Measurements from ENCODE around the gene CYBRD1. TPM values are rescaled to one million over a fixed set of nuclear protein-coding genes. Genes with fewer than 3 reads are reported as not detected.

CYBRD1 gene
- total RNA-seq, 2 donors from 2014 or later = 357 to 453 TPM

DNA sequence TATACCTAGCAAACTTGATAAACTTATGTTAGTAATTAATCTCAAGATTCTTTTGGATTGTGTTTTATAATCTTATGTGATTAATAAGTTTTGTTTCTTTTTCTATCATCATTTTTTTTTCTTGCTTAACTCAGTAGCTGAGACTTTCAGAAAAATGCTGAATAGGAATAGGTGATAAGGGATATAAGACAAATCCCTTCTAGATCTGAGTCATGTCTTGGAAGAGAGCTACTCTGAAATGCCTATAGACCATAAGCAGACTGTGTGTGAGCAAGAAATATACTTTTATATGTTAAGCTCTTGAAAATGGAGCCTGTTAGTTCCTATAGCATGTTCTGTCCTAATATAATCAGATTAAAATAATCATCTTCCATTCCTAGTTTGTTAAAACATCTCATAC, 29.6 kb downstream of the CYBRD1 start:
- no peak for DNase-seq (ENCODE audit: low spot score)
- no peak overlapping the region for H3K4me3 ChIP-seq
- H3K27me3 ChIP-seq (replicated peaks; ENCODE audit: insufficient read depth) = no peaks in the 10 kb centered on the region
- no peaks in the 10 kb centered on the region for H3K4me1 ChIP-seq (ENCODE audit: control insufficient read depth in 1 of 2, low read depth in 2 of 2)
- TF ChIP-seq, protein P1, sequence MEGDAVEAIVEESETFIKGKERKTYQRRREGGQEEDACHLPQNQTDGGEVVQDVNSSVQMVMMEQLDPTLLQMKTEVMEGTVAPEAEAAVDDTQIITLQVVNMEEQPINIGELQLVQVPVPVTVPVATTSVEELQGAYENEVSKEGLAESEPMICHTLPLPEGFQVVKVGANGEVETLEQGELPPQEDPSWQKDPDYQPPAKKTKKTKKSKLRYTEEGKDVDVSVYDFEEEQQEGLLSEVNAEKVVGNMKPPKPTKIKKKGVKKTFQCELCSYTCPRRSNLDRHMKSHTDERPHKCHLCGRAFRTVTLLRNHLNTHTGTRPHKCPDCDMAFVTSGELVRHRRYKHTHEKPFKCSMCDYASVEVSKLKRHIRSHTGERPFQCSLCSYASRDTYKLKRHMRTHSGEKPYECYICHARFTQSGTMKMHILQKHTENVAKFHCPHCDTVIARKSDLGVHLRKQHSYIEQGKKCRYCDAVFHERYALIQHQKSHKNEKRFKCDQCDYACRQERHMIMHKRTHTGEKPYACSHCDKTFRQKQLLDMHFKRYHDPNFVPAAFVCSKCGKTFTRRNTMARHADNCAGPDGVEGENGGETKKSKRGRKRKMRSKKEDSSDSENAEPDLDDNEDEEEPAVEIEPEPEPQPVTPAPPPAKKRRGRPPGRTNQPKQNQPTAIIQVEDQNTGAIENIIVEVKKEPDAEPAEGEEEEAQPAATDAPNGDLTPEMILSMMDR (IDR thresholded peaks at IDR 0.05) = no peak
- H3K36me3 ChIP-seq = peaks cover 24% of the 10 kb centered on the region
- no peak for ATAC-seq (ENCODE audit: insufficient number of reproducible peaks, low FRiP score, low read depth)
- no peaks in the 10 kb centered on the region for H3K9me3 ChIP-seq
- no peak overlapping the region for H3K27ac ChIP-seq

DNA sequence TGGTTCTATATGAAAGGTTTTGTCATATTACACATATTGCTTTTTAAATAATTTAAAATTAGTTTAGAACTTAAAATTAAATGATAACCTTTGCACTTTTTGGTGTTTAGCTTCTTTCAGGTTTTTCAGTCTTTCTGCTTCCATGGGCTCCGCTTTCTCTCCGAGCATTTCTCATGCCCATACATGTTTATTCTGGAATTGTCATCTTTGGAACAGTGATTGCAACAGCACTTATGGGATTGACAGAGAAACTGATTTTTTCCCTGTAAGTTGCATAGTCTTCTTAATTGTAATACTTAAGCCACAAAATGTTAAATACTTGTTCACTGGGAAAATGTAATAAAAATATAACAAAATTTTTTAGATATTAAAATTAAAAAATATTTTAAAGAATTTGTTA, 31.0 kb downstream of the CYBRD1 start:
- DNase-seq (ENCODE audit: low spot score) = no peak
- H3K27me3 ChIP-seq (replicated peaks; ENCODE audit: insufficient read depth) = no peaks in the 10 kb centered on the region
- no peak for ATAC-seq (ENCODE audit: insufficient number of reproducible peaks, low FRiP score, low read depth)
- TF ChIP-seq, protein P1 (IDR thresholded peaks at IDR 0.05) = no peak
- H3K36me3 ChIP-seq = peaks cover 24% of the 10 kb centered on the region
- no peak overlapping the region for H3K27ac ChIP-seq
- H3K4me1 ChIP-seq (ENCODE audit: control insufficient read depth in 1 of 2, low read depth in 2 of 2) = no peaks in the 10 kb centered on the region
- H3K9me3 ChIP-seq = no peaks in the 10 kb centered on the region
- no peak overlapping the region for H3K4me3 ChIP-seq

DNA sequence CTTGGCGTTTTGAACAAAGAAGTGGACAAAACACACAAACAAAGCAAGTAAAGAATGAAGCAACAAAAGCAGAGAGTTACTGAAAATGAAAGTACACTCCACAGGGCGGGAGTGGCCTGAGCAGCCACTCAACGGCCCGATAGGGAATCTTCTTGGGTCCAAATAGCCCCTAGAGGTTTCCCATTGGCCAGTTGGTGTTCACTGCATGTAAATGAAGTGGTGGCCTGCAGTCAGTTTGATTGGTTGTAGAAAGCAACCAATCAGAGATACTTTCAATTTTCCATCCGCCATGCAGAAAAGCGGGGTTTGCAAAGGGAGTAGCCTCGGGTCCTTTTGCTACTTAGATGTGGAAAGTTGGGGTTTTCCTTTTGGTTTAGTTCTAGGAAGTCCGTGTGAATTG, 31.6 kb downstream of the CYBRD1 start:
- no peaks in the 10 kb centered on the region for H3K4me1 ChIP-seq (ENCODE audit: control insufficient read depth in 1 of 2, low read depth in 2 of 2)
- H3K27me3 ChIP-seq (replicated peaks; ENCODE audit: insufficient read depth) = no peaks in the 10 kb centered on the region
- TF ChIP-seq, protein P1 (IDR thresholded peaks at IDR 0.05) = no peak
- ATAC-seq (ENCODE audit: insufficient number of reproducible peaks, low FRiP score, low read depth) = no peak
- H3K9me3 ChIP-seq = no peaks in the 10 kb centered on the region
- no peak overlapping the region for H3K27ac ChIP-seq
- no peak overlapping the region for H3K4me3 ChIP-seq
- no peak for DNase-seq (ENCODE audit: low spot score)
- H3K36me3 ChIP-seq = peaks cover 24% of the 10 kb centered on the region

DNA sequence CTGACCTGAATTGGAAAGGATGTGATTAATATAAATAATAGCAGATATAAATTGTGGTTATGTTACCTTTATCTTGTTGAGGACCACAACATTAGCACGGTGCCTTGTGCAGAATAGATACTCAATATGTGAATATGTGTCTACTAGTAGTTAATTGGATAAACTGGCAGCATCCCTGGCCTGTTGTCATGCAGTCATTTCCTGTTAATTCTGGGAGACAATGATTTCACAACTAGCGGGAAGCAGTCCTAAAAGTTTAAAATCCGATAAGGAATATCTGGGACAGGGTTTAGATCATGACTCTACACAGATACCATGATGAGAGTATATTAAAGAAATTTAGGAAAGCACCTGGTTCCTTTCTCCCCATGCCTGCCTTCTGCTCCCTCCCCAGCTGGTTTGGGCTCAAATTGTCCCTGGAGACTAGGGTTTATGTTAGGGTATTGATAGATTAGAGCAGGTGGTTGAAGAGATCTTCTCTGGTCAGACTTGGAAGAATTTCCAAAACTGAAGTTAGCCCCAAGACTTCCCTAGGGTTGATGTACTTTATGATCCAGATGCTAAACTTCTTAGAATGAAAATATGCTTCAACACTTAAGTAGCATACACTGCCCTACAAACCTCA, 32.8 kb downstream of the CYBRD1 start:
- ATAC-seq (ENCODE audit: insufficient number of reproducible peaks, low FRiP score, low read depth) (no peak), DNase-seq (ENCODE audit: low spot score) (no peak)
- H3K4me3 ChIP-seq = no peak overlapping the region
- peaks cover 24% of the 10 kb centered on the region for H3K36me3 ChIP-seq
- H3K4me1 ChIP-seq (ENCODE audit: control insufficient read depth in 1 of 2, low read depth in 2 of 2) = no peaks in the 10 kb centered on the region
- no peak overlapping the region for H3K27ac ChIP-seq
- H3K27me3 ChIP-seq (replicated peaks; ENCODE audit: insufficient read depth) = no peaks in the 10 kb centered on the region
- TF ChIP-seq, protein P1 (IDR thresholded peaks at IDR 0.05) = no peak
- H3K9me3 ChIP-seq = no peaks in the 10 kb centered on the region

DNA sequence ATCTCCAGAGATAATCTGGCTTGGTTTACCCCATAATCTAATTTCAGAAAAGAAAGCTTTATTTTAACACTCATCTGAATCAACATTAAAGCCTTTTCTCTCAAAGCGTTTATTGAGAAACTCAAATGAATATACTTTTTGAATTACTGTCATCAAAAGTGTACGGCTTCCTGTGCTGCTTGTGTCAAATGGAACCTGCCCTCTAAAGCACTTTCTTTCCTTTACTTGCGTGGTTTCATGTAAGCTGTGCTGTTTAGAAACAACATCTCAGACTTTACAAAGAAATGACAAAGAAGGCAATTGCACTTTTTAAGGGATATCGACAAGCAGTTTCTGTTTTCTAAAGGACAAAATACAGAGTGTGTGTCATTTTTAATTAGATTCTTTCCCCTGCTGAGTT, 35.1 kb downstream of the CYBRD1 start:
- no peaks in the 10 kb centered on the region for H3K27me3 ChIP-seq (replicated peaks; ENCODE audit: insufficient read depth)
- no peaks in the 10 kb centered on the region for H3K4me1 ChIP-seq (ENCODE audit: control insufficient read depth in 1 of 2, low read depth in 2 of 2)
- no peak overlapping the region for H3K27ac ChIP-seq
- no peak for ATAC-seq (ENCODE audit: insufficient number of reproducible peaks, low FRiP score, low read depth)
- H3K36me3 ChIP-seq = peaks cover 24% of the 10 kb centered on the region
- no peak overlapping the region for H3K4me3 ChIP-seq
- no peaks in the 10 kb centered on the region for H3K9me3 ChIP-seq
- no peak for DNase-seq (ENCODE audit: low spot score)
- TF ChIP-seq, protein P1 (IDR thresholded peaks at IDR 0.05) = no peak
